NCI-H1694 (cell line): ENCODE results near the gene TM4SF18.
"Not testable (repeated sequence)": the region's sequence is repeated elsewhere in the genome, so short reads cannot be mapped to it uniquely, and the experiment has no call there.

Source experiments
- DNase-seq: peaks from one replicate; lab custom pipeline; 2025; lab: John Stamatoyannopoulos, UW

The TM4SF18 gene

GRCh38 chr3:149333176-149333859, at the start of gene TM4SF18:
Gene TM4SF18 (minus strand): TSS chr3:149333636. CDS start chr3:149333382, 254 bp downstream.
- DNase-seq, result no peak

- no peak for DNase-seq
Measured at GRCh38 chr3:149382518-149382917, 49.1 kb upstream of the TM4SF18 start.

GRCh38 chr3:149382101-149382467, 48.6 kb upstream of the TM4SF18 start:
- no peak for DNase-seq

GRCh38 chr3:149381173-149382100, 48.0 kb upstream of the TM4SF18 start:
- no peak for DNase-seq

- DNase-seq, result not testable (repeated sequence)
Measured at GRCh38 chr3:149380220-149380619, 46.8 kb upstream of the TM4SF18 start.

GRCh38 chr3:149378478-149379309, 45.3 kb upstream of the TM4SF18 start:
- DNase-seq, result no peak

- no peak for DNase-seq
Measured at GRCh38 chr3:149377408-149378364, 44.2 kb upstream of the TM4SF18 start, which contains the start of gene TM4SF1. Gene TM4SF1 (minus strand): TSS chr3:149377649. CDS start chr3:149377547, 102 bp downstream.

GRCh38 chr3:149376718-149377407, 43.4 kb upstream of the TM4SF18 start:
- no peak for DNase-seq

GRCh38 chr3:149375501-149376196, 42.2 kb upstream of the TM4SF18 start:
- no peak for DNase-seq

- no peak for DNase-seq
Measured at GRCh38 chr3:149374793-149375500, 41.5 kb upstream of the TM4SF18 start.

GRCh38 chr3:149374391-149374790, 41.0 kb upstream of the TM4SF18 start:
- no peak for DNase-seq

GRCh38 chr3:149373235-149374125, 40.0 kb upstream of the TM4SF18 start:
- DNase-seq, result no peak

GRCh38 chr3:149371723-149372114, 38.3 kb upstream of the TM4SF18 start:
- DNase-seq, result no peak

GRCh38 chr3:149371001-149371722, 37.7 kb upstream of the TM4SF18 start:
- DNase-seq, result no peak

- DNase-seq, result no peak
Measured at GRCh38 chr3:149369991-149370866, 36.8 kb upstream of the TM4SF18 start.
